ENCODE data around the gene AGAP1. TPM values are rescaled to one million over a fixed set of nuclear protein-coding genes. Genes with fewer than 3 reads are reported as not detected.

AGAP1 gene
- total RNA-seq, 1 donor from 2014 or later, result 18.3 TPM

- Histone ChIP-seq H3K4me3 (ENCODE audit: low read length in 3 of 3) (peak overlapping the region in 1 of 3 donors; percentile 1), H3K27me3 (ENCODE audit: control insufficient read depth in 3 of 3, insufficient read depth in 3 of 3, low read length in 3 of 3) (no peaks in the 10 kb centered on the region), H3K27ac (ENCODE audit: low read depth, low read length) (no peak overlapping the region), H3K9me3 (ENCODE audit: control insufficient read depth in 3 of 3, low read length in 3 of 3) (no peaks in the 10 kb centered on the region), H3K4me1 (ENCODE audit: control insufficient read depth in 3 of 3, insufficient read depth in 3 of 3, low read length in 3 of 3) (peaks cover 10 to 17% (median 14%) of the 10 kb centered on the region in 3 donors), H3K9ac (ENCODE audit: low read depth in 1 of 3, low read length in 3 of 3) (no peak overlapping the region), H3K36me3 (ENCODE audit: control insufficient read depth in 3 of 3, insufficient read depth in 3 of 3, low read length in 3 of 3) (no peaks in the 10 kb centered on the region)
Measured at GRCh38 chr2:235685024-235685721, 191.3 kb downstream of the AGAP1 start.

GRCh38 chr2:235688511-235689426 lies 194.9 kb downstream of the AGAP1 start:
- Histone ChIP-seq H3K9me3 (ENCODE audit: control insufficient read depth in 3 of 3, low read length in 3 of 3) (no peaks in the 10 kb centered on the region), H3K27me3 (ENCODE audit: control insufficient read depth in 3 of 3, insufficient read depth in 3 of 3, low read length in 3 of 3) (no peaks in the 10 kb centered on the region), H3K27ac (ENCODE audit: low read depth, low read length) (no peak overlapping the region), H3K9ac (ENCODE audit: low read depth in 1 of 3, low read length in 3 of 3) (no peak overlapping the region), H3K4me3 (ENCODE audit: low read length in 3 of 3) (no peak overlapping the region), H3K4me1 (ENCODE audit: control insufficient read depth in 3 of 3, insufficient read depth in 3 of 3, low read length in 3 of 3) (peaks cover 31 to 49% (median 38%) of the 10 kb centered on the region in 3 donors), H3K36me3 (ENCODE audit: control insufficient read depth in 3 of 3, insufficient read depth in 3 of 3, low read length in 3 of 3) (no peaks in the 10 kb centered on the region)

GRCh38 chr2:235689427-235689853 lies 195.6 kb downstream of the AGAP1 start:
- H3K9ac ChIP-seq (ENCODE audit: low read depth in 1 of 3, low read length in 3 of 3), result no peak overlapping the region
- H3K4me3 ChIP-seq (ENCODE audit: low read length in 3 of 3), result no peak overlapping the region
- H3K27me3 ChIP-seq (ENCODE audit: control insufficient read depth in 3 of 3, insufficient read depth in 3 of 3, low read length in 3 of 3), result no peaks in the 10 kb centered on the region
- no peaks in the 10 kb centered on the region for H3K9me3 ChIP-seq (ENCODE audit: control insufficient read depth in 3 of 3, low read length in 3 of 3)
- peaks cover 31 to 49% (median 38%) of the 10 kb centered on the region in 3 donors for H3K4me1 ChIP-seq (ENCODE audit: control insufficient read depth in 3 of 3, insufficient read depth in 3 of 3, low read length in 3 of 3)
- no peaks in the 10 kb centered on the region for H3K36me3 ChIP-seq (ENCODE audit: control insufficient read depth in 3 of 3, insufficient read depth in 3 of 3, low read length in 3 of 3)
- H3K27ac ChIP-seq (ENCODE audit: low read depth, low read length), result no peak overlapping the region

GRCh38 chr2:235690082-235690808 lies 196.4 kb downstream of the AGAP1 start:
- Histone ChIP-seq H3K9ac (ENCODE audit: low read depth in 1 of 3, low read length in 3 of 3) (peak overlapping the region in 1 of 3 donors; percentile 3), H3K36me3 (ENCODE audit: control insufficient read depth in 3 of 3, insufficient read depth in 3 of 3, low read length in 3 of 3) (no peaks in the 10 kb centered on the region), H3K9me3 (ENCODE audit: control insufficient read depth in 3 of 3, low read length in 3 of 3) (no peaks in the 10 kb centered on the region), H3K27ac (ENCODE audit: low read depth, low read length) (no peak overlapping the region), H3K4me3 (ENCODE audit: low read length in 3 of 3) (no peak overlapping the region), H3K4me1 (ENCODE audit: control insufficient read depth in 3 of 3, insufficient read depth in 3 of 3, low read length in 3 of 3) (peaks cover 29 to 49% (median 38%) of the 10 kb centered on the region in 3 donors), H3K27me3 (ENCODE audit: control insufficient read depth in 3 of 3, insufficient read depth in 3 of 3, low read length in 3 of 3) (no peaks in the 10 kb centered on the region)

- Histone ChIP-seq H3K27me3 (ENCODE audit: control insufficient read depth in 3 of 3, insufficient read depth in 3 of 3, low read length in 3 of 3) (no peaks in the 10 kb centered on the region), H3K9ac (ENCODE audit: low read depth in 1 of 3, low read length in 3 of 3) (peak overlapping the region in 1 of 3 donors; percentile 3), H3K9me3 (ENCODE audit: control insufficient read depth in 3 of 3, low read length in 3 of 3) (no peaks in the 10 kb centered on the region), H3K27ac (ENCODE audit: low read depth, low read length) (no peak overlapping the region), H3K36me3 (ENCODE audit: control insufficient read depth in 3 of 3, insufficient read depth in 3 of 3, low read length in 3 of 3) (no peaks in the 10 kb centered on the region), H3K4me1 (ENCODE audit: control insufficient read depth in 3 of 3, insufficient read depth in 3 of 3, low read length in 3 of 3) (peaks cover 32 to 54% (median 44%) of the 10 kb centered on the region in 3 donors), H3K4me3 (ENCODE audit: low read length in 3 of 3) (no peak overlapping the region)
Measured at GRCh38 chr2:235690809-235691450, 197.1 kb downstream of the AGAP1 start.

GRCh38 chr2:235692076-235692475 lies 198.2 kb downstream of the AGAP1 start:
- no peak overlapping the region for H3K4me3 ChIP-seq (ENCODE audit: low read length in 3 of 3)
- no peaks in the 10 kb centered on the region for H3K27me3 ChIP-seq (ENCODE audit: control insufficient read depth in 3 of 3, insufficient read depth in 3 of 3, low read length in 3 of 3)
- no peaks in the 10 kb centered on the region for H3K9me3 ChIP-seq (ENCODE audit: control insufficient read depth in 3 of 3, low read length in 3 of 3)
- H3K27ac ChIP-seq (ENCODE audit: low read depth, low read length), result no peak overlapping the region
- no peaks in the 10 kb centered on the region for H3K36me3 ChIP-seq (ENCODE audit: control insufficient read depth in 3 of 3, insufficient read depth in 3 of 3, low read length in 3 of 3)
- no peak overlapping the region for H3K9ac ChIP-seq (ENCODE audit: low read depth in 1 of 3, low read length in 3 of 3)
- peaks cover 32 to 54% (median 44%) of the 10 kb centered on the region in 3 donors for H3K4me1 ChIP-seq (ENCODE audit: control insufficient read depth in 3 of 3, insufficient read depth in 3 of 3, low read length in 3 of 3)

GRCh38 chr2:235692671-235693171 lies 198.9 kb downstream of the AGAP1 start:
- no peaks in the 10 kb centered on the region for H3K27me3 ChIP-seq (ENCODE audit: control insufficient read depth in 3 of 3, insufficient read depth in 3 of 3, low read length in 3 of 3)
- no peak overlapping the region for H3K4me3 ChIP-seq (ENCODE audit: low read length in 3 of 3)
- no peaks in the 10 kb centered on the region for H3K36me3 ChIP-seq (ENCODE audit: control insufficient read depth in 3 of 3, insufficient read depth in 3 of 3, low read length in 3 of 3)
- no peak overlapping the region for H3K27ac ChIP-seq (ENCODE audit: low read depth, low read length)
- H3K9ac ChIP-seq (ENCODE audit: low read depth in 1 of 3, low read length in 3 of 3), result no peak overlapping the region
- H3K9me3 ChIP-seq (ENCODE audit: control insufficient read depth in 3 of 3, low read length in 3 of 3), result no peaks in the 10 kb centered on the region
- H3K4me1 ChIP-seq (ENCODE audit: control insufficient read depth in 3 of 3, insufficient read depth in 3 of 3, low read length in 3 of 3), result peaks cover 32 to 54% (median 44%) of the 10 kb centered on the region in 3 donors

- H3K27me3 ChIP-seq (ENCODE audit: control insufficient read depth in 3 of 3, insufficient read depth in 3 of 3, low read length in 3 of 3), result no peaks in the 10 kb centered on the region
- H3K4me3 ChIP-seq (ENCODE audit: low read length in 3 of 3), result no peak overlapping the region
- no peaks in the 10 kb centered on the region for H3K36me3 ChIP-seq (ENCODE audit: control insufficient read depth in 3 of 3, insufficient read depth in 3 of 3, low read length in 3 of 3)
- H3K4me1 ChIP-seq (ENCODE audit: control insufficient read depth in 3 of 3, insufficient read depth in 3 of 3, low read length in 3 of 3), result peaks cover 32 to 54% (median 44%) of the 10 kb centered on the region in 3 donors
- H3K9ac ChIP-seq (ENCODE audit: low read depth in 1 of 3, low read length in 3 of 3), result no peak overlapping the region
- no peaks in the 10 kb centered on the region for H3K9me3 ChIP-seq (ENCODE audit: control insufficient read depth in 3 of 3, low read length in 3 of 3)
- no peak overlapping the region for H3K27ac ChIP-seq (ENCODE audit: low read depth, low read length)
Measured at GRCh38 chr2:235693279-235693678, 199.4 kb downstream of the AGAP1 start.

Data from skeletal muscle tissue (tissue), 4 donors.